Stimulated activated CD4-positive, alpha-beta T cell treated with anti-CD3 and anti-CD28 coated beads, Interleukin-12 subunit alpha, Interleukin-12 subunit beta, amount 100 ng/mL, for 24 hours (primary cell): Measurements from ENCODE around the gene SPEN.

Experiments
- DNase-seq, 2 experiments: peaks; one replicate each; pipeline ENCODE4 v3.0.0-alpha.2; 2020; ENCODE audit warnings: low read depth in 2 of 2

Gene SPEN

DNA sequence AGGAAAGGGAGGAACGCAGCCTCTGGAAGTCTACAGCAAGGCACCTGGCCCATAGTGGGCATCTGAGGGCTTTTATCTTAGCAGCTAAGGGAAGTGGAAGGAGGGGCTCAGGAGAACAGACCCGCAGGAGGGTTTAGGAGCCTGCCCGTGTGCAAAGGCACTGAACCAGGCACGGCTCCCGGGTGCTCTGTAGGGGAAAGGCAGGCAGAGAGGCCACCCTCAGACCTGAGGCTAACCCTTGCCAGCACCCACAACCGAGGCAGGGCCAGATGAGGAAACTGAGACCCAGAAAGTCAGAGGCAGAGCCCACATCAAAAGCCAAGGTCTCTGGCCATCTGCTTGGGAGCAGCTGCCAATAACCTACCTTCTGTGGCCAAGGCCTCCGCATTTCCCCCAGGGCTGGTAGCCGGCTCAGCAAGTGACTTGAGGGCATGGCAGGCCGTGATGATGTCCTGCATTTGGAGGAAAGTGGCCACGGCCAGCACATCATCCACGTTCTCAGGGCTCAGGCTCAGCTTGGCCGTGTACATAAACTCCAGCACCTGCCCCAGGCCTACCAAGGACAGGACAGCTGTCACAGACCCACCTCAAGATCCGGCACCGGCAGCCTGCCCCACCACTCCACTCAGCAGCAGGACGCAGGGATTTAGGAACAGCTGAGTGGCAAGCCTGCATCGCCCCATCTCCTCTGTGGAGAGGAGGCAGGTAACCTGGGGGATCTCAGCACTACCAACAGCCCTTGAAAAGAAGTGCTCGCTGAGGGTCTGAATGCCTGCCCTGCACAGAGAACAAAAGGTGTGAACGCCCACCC is 99.3 kb downstream of the SPEN start:
- no peak for DNase-seq

GRCh38 chr1:15947382-15948090 is 100.0 kb downstream of the SPEN start:
- no peak for DNase-seq

DNA sequence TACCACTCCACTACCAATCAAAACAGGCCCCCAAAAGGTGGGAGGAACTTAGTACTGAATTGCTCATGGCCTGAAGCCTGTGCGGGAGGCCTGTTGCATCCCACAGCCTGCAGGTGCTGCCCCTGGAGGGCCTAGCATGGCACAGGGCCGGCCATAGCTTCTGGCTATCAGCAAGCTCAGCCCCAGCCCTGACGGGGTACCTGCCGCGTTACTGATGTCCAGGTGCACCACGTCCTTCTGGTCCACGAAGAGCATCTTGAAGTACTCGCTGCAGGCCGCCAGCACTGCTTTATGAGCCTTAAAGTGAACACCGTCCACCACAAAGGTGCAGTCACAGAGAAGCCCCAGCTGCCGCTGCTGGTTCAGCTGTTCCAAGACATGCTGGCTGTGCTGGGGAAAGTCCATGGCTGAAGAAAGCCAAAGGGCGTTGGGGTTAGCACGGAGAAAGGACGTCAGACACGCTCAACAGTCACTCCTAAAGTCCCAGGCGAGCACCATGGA is 100.6 kb downstream of the SPEN start:
- no peak for DNase-seq

DNA sequence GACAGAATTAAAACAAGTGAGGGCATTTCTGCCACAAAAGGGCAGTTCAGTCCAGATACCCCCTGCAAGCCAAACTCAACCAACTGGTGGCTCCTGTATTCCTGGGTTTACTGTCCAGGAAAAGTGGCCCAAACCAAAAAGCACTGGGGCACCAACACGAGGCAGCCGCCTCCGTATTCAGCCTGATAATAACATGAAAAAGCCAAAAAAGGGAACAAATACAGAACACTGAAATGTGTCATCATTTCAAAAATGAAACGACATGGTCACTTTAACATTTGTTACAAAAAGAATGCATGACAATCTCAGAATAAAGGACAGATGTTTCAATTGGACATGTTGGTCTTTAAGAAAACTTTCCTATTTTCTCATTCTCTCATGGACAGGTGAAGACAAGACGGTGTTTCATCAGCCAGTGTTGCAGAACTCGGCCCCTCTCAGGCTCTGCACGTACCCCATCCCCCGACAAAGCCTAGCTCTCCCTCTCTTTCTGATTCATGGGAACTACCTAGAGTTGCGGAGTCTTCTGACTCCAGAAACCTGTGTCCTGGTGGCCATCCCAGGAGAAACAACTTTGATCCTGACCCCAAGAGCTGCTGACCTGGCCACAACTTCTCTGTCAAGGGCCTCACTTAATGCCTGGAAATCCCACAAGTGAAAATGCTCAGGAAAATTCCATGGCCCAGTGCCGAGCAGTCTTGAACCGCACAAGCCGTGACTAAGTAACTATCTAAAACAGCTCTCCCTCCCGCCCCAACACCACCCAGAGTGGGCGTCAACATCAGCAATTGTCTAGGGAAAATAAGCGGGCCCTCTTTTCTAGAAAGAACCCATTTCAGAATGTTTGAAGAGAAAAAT is 101.3 kb downstream of the SPEN start:
- peak; percentile 20 to 38 for DNase-seq

- DNase-seq: peak; percentile 72 to 80
Measured at GRCh38 chr1:15949453-15950245, 102.1 kb downstream of the SPEN start.

GRCh38 chr1:15950302-15950701 is 102.8 kb downstream of the SPEN start:
- peak; percentile 45 to 51 for DNase-seq

DNA sequence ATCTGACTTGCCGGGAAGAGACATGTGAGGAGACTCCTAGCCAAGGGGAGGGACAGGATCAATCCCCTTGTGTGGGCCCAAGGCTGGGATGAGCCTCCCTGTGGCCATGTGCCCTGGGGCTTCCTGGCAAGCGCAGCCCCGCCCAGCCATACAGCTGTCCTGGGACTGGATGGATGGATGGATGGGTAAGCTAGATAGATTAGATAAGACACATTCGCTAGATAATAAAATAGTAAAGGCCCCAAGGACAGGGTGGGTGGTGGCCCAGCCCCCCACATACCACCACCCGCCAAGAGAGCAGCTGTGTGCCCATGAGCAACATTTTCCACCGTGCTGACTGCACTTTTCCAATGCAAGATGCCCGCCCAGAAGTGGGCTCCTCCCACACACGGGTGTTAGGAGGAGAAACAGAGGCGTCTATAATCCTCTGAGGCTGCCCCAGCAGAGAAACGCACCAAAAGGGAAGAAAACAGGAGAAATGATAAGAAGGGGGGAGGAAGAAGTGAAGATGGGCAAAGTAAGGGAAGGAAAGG is 103.3 kb downstream of the SPEN start:
- peak; percentile 77 to 81 for DNase-seq

- peak; percentile 21 to 46 for DNase-seq
Measured at GRCh38 chr1:15951341-15952153, 104.0 kb downstream of the SPEN start.

DNA sequence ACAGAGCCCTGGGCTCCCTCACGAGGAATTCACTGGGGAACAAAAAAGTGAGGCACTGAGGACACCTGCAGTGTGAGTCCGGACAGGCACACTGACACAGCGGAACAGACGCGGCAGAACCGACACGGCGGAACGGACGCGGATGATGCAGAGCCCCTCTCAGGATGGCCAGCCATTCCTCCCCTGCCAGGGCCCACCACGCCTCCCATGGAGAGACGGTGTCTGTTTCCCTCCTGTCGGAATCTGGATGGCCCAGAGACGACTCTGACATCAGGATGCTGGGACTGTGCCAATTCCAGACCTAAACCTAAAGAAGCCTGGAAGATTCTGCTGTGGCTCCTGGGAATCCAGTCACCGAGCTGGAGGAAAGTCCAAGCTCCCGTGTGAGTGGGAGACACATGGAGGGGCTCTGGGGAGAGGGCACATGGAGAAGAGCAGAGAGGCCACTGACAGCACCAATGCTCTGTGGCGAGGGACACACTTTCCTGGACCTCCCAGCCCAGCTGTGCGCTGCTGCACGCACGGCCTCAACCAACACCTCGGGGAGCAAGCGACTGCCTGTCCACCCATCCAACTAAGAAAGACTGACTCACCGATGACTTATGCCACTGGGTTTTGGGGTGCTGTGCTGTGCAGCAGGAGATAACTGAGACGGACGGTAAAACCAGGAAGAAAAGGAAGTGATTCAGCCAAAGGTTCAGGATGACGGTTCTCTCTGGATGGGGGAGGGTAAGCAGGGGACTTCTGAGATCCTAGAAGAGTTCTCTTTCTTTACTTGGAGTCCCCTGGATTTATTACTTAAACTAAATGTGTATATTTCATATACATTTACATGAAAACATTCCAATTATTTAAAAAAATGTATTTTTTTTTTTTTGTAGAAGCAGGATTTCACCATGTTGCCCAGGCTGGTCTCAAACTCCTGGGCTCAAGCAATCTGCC is 105.1 kb downstream of the SPEN start:
- DNase-seq: peak in 1 of 2 experiments; percentile 38

DNA sequence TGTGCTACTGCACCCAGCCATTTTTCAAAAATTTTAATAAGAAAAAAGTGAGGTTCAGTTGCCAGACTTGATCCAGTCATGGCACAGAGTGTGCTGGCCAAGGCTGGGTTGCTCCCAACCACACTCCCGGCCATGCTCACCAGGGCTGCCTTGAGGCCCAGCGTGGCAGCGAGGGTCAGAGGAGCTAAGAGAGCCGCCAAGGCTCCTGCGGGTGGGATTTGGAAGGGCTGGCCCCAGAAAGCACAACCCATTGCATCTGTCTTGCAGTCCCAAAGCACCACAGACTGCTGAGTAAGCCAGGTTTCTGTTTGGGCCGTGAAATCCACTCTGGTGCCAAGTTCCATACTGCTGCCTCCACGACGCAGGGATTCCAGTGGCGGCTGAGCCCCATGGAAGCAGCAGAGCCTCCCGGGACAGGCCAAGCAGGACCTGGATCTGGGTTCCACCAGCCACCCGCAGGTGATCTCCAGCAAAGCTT is 105.8 kb downstream of the SPEN start:
- no peak for DNase-seq

DNA sequence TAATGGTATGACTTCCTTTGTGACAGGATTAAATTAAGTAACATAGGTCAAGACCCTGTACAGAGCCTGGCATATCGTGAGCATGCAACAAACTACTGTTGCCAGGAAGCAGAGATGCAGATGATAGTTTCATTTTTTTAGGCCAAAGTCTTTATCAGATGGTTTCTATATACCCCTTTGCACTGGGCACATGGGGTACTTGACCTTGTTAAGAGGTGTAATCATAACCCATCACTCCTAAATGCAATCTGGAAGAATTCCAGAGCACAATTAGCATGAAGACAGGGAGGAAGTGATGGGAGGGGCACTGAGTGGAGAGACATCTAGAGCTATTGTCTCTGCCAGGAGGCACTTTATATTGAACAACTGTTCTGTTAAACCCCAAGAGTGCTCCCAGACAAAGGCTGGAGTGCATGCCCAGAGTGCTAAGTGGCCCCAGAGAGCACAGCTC is 106.3 kb downstream of the SPEN start:
- DNase-seq: no peak

DNA sequence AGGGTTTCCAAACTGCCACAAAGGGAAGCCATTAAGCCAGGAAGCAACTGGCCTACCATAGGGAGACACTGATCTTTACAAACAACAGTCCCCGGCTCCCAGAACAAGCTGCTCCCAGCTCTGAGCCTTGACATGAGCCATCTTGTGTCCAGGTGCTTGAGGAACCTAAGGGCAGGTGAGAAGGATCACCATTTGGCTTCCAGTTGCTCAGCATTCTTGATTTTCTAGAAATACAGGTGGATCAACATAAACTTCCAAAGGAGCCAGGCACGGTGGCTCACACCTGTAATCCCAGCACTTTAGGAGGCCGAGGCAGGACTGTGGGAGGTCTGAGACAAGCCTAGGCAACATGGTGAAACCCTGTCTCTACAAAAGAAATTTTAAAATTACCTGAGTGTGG is 106.8 kb downstream of the SPEN start:
- no peak for DNase-seq

GRCh38 chr1:15955552-15955951 is 108.0 kb downstream of the SPEN start:
- no peak for DNase-seq

- no peak for DNase-seq
Measured at GRCh38 chr1:15956150-15956549, 108.6 kb downstream of the SPEN start.

DNA sequence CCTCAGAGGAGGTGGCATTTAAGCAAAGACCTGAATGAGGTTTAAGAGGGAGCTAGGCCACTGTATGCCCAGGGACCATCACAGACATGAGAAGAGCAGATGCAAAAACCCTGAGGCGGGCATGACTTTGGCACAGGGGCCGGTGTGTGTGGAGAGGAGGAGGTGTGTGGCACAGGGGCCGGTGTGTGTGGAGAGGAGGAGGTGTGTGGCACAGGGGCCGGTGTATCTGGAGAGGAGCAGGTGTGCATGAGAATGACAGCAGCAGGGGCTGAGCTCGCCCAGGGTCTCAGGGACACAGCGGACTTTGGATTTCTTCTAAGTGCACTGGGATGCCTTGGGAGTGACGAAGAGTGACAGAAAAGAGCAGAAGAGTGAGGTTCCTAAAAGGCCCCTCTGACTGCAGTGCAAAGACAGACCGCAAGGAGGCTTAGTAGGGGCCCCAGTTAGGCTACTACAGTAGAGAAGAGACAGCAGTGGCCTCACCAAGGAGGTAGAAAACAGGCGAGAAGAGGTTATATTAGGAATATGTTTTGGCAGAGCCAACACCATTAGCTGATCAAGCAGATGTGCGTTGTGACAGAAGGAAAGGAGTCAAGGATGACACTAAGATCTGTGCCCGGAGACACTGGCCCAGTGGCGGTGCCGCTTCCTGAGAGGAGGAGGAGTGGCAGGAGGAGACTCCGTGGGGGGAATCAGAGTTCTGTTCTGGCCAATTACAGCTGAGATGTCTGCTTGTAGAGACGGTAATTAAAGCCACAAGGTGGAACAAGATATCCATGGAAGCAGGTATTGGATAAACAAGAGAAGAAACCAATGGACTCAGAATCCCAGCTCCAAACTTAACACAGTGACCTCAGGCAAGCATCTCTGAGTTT is 110.0 kb downstream of the SPEN start:
- DNase-seq: no peak

- no peak for DNase-seq
Measured at GRCh38 chr1:15958111-15958510, 110.6 kb downstream of the SPEN start.

DNA sequence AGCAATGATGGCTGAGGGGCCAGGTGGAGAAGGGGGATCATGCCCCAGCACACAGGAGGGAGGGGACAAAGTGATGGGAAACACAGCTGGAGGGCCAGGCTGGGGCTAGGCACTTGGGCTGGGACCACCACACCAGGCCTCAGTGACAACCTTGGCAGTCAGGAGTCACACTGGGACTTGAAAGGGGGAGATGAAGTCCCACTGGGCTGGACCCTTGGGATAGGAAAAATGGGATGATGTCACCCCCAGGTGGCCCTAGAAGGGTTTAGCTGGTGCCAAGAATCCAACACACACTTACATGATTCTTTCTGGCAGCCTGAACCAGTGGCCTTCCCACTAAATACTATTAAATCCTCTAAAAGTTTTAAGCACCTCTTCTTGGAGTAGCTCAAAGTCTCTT is 111.3 kb downstream of the SPEN start:
- DNase-seq: no peak

GRCh38 chr1:15959424-15959823 is 111.9 kb downstream of the SPEN start:
- no peak for DNase-seq
